Thyroid gland (tissue), 4 donors: ENCODE results near the gene PROKR2.

ENCODE experiments used
- CTCF ChIP-seq, 6 experiments: fragments of 200-600 bp in 3 of 6; fragments of 450-650 bp in 3 of 6; sonication (generic) in 3 of 6; IDR thresholded peaks; one replicate each; pipeline ENCODE4 v1.5.1; 2016 to 2019; ENCODE audit warnings: antibody characterized with exemption in 6 of 6, mild to moderate bottlenecking in 2 of 6, inconsistent platforms in 1 of 6, moderate library complexity in 1 of 6
- POLR2A ChIP-seq, 2 donors: fragments of 450-650 bp; IDR thresholded peaks; one replicate each; pipeline ENCODE4 v1.6.1; 2017; ENCODE audit warnings: antibody characterized with exemption in 2 of 2, mild to moderate bottlenecking in 2 of 2, moderate library complexity in 1 of 2

GRCh38 chr20:5297280-5298004 lies 19.3 kb downstream of the PROKR2 start:
- TF ChIP-seq CTCF (IDR thresholded peaks at IDR 0.05) = no peak
- no peak for TF ChIP-seq POLR2A (IDR thresholded peaks at IDR 0.05)
